Urinary bladder (tissue), 4 donors: Measurements from ENCODE around the gene CHST15. TPM values are rescaled to one million over a fixed set of nuclear protein-coding genes. Genes with fewer than 3 reads are reported as not detected.

Experiments
- DNase-seq: peaks from one replicate; pipeline ENCODE4 v3.0.0-alpha.2; 2015; ENCODE audit errors: extremely low spot score
- H3K27ac ChIP-seq: one replicate; pipeline ENCODE4 v1.5.1; 2013; ENCODE audit warnings: low read depth, mild to moderate bottlenecking, moderate library complexity
- H3K36me3 ChIP-seq: one replicate; pipeline ENCODE4 v1.6.1; 2013; ENCODE audit warnings: mild to moderate bottlenecking, moderate library complexity; ENCODE audit not compliant: insufficient read depth
- H3K4me1 ChIP-seq: one replicate; pipeline ENCODE4 v1.6.1; 2013; ENCODE audit warnings: mild to moderate bottlenecking, moderate library complexity; ENCODE audit not compliant: insufficient read depth
- H3K4me3 ChIP-seq: one replicate; pipeline ENCODE4 v1.5.1; 2013; ENCODE audit warnings: low read depth, low read length
- WGBS: extraction: QIAGEN DNeasy Blood & Tissue Kit; methylation state at CpG from one replicate; pipeline ENCODE4 v1.1.7; 2013; 5-methylcytosine and 5-hydroxymethylcytosine counted together
- polyA plus RNA-seq: library from polyadenylated mRNA; stranded (reverse); fragments of 200-250 nt; gene quantifications from one replicate; pipeline ENCODE4 v1.2.3, GENCODE V29; 2013
- total RNA-seq: library from RNA; depleted of rRNA; stranded (reverse); fragments of >200 nt; gene quantifications from one replicate; pipeline ENCODE4 v1.2.3, GENCODE V29; 2014
- donor health status: healthy with polysubstance abuse.
- donor health status: healthy.

The CHST15 gene
- total and polyA plus RNA-seq, 2 donors: 7.8 to 17.8 TPM

- Histone ChIP-seq H3K36me3 (no peaks in the 10 kb centered on the region), H3K27ac (no peak overlapping the region), H3K4me1 (no peaks in the 10 kb centered on the region), H3K4me3 (no peak overlapping the region)
- 83% methylated on average over 12 of the region's 12 CpGs for WGBS
- no peak for DNase-seq
These were observed 16.0 kb downstream of the CHST15 start for GRCh38 chr10:124077208-124077993.

DNA sequence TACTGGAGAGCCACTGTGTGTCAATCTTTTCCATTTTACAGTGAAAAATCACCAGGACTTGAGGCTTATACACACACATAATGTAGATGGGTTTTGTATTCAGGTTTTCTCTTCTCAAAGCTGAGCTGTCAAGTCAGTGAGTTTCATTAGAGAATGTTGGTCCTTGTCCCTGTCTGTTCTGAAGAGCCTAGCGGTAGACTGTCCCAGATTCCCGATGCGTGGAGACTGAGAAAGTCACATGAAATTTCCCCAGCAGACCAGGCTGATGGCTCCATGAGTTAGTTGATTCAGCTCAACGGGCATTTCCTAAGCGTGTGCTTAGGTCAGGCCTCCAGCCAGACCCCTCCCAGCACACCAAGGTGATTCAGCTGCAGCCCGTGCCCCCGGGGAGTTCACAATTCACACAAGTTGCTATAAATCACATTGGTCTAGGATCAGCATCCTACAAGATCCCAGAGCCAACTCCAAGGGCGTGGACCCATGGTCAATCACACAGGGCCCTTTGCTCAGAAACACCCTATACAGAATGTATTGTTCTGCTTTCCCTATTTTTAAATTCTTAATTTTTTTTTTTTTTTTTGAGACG lies 17.2 kb downstream of the CHST15 start:
- no peaks in the 10 kb centered on the region for H3K4me1 ChIP-seq

DNA sequence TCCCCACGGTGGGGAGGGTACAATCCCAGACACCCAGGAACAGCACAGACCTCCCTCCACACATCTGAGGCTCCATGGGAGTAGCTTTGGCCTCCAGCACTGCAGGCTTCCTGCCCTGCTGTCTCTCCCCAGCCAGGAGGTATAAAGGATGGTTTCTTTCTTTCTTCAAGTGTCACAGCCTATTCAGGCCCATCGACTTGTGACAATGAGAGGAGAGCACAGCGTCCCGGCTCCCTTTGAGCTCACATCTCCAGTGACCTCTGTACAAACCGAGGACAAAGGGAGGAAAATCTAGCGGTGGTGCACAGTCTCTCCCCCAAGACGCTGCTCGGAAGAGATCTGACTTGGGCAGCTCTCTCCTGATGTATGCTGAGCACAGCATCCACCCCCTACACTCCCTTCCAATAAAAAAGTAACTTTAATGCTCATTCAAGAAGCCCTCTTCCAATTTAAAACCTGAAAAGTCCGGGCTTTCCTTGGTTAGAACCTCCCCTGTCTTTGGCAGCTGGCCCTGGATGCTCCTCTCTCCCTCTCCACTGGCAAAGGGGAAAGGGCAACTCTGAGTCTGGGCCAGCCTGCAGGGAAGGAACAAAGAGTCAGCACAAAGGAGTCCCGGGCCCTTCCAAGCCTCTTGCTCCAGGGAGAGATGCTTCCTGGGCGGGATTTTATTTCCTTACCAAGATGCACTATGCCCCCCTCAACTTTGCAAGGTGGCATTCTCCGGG lies 18.0 kb downstream of the CHST15 start:
- DNase-seq: no peak
- Histone ChIP-seq H3K36me3 (no peaks in the 10 kb centered on the region), H3K4me1 (no peaks in the 10 kb centered on the region), H3K27ac (no peak overlapping the region), H3K4me3 (no peak overlapping the region)
- 48% methylated on average over 12 of the region's 12 CpGs for WGBS

More for the DNA sequence above, 17.2 kb downstream of the CHST15 start:
- no peak overlapping the region for H3K4me3 ChIP-seq
- no peak overlapping the region for H3K27ac ChIP-seq
- no peaks in the 10 kb centered on the region for H3K36me3 ChIP-seq
- 90% methylated on average over 9 of the region's 9 CpGs for WGBS
- DNase-seq: no peak

DNA sequence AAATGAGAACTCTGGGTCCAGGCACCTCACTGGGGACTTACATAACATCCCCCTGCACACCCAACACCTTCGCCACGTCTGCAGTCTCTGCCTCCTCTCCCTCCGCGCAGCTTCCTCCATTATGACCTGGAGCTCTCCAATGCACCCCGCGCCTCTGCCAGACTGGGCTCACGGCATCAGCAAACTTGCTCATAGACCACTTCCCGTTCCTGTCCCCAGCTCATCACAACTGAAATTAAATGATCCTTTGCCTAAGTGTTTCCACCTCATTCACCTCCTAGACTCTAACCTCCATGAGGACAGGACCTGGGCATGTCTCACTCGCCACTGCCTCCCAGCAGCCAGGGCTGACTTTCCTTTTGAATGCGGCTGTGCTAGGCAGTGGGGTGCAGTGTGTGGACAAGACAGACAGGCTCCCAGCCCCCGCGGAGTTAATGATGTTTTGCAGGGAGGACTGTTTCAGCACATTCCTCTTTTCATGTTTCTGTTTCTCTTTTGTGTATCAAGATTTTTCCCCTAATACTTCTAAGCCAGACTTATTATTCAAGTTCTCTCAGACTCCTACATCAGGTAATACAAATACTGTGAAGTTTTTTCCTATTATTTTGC lies 18.8 kb downstream of the CHST15 start:
- no peak overlapping the region for H3K27ac ChIP-seq
- DNase-seq: no peak
- WGBS: 87% methylated on average over 12 of the region's 12 CpGs

GRCh38 chr10:124073978-124074377 lies 19.4 kb downstream of the CHST15 start:
- H3K4me1 ChIP-seq: no peaks in the 10 kb centered on the region
- no peak overlapping the region for H3K27ac ChIP-seq
- no peaks in the 10 kb centered on the region for H3K36me3 ChIP-seq
- H3K4me3 ChIP-seq: no peak overlapping the region
- WGBS: 96% methylated on average over 5 of the region's 5 CpGs
- DNase-seq: no peak

More for the DNA sequence above, 18.8 kb downstream of the CHST15 start:
- Histone ChIP-seq H3K4me3 (no peak overlapping the region), H3K4me1 (no peaks in the 10 kb centered on the region), H3K36me3 (no peaks in the 10 kb centered on the region)

- 84% methylated on average over 3 of the region's 3 CpGs for WGBS
- H3K4me1 ChIP-seq: no peaks in the 10 kb centered on the region
- H3K36me3 ChIP-seq: no peaks in the 10 kb centered on the region
- H3K4me3 ChIP-seq: no peak overlapping the region
- H3K27ac ChIP-seq: no peak overlapping the region
- no peak for DNase-seq
These were observed 20.9 kb downstream of the CHST15 start for GRCh38 chr10:124072541-124072940.

GRCh38 chr10:124072106-124072505 lies 21.3 kb downstream of the CHST15 start:
- Histone ChIP-seq H3K27ac (no peak overlapping the region), H3K4me3 (no peak overlapping the region), H3K4me1 (no peaks in the 10 kb centered on the region), H3K36me3 (no peaks in the 10 kb centered on the region)
- 81% methylated on average over 4 of the region's 4 CpGs for WGBS
- DNase-seq: no peak

- H3K27ac ChIP-seq: no peak overlapping the region
- DNase-seq: no peak
These were observed 22.3 kb downstream of the CHST15 start for GRCh38 chr10:124071141-124071540.

GRCh38 chr10:124070666-124071065 lies 22.7 kb downstream of the CHST15 start:
- Histone ChIP-seq H3K36me3 (no peaks in the 10 kb centered on the region), H3K4me3 (no peak overlapping the region), H3K27ac (no peak overlapping the region), H3K4me1 (no peaks in the 10 kb centered on the region)
- no peak for DNase-seq
- 92% methylated on average over 10 of the region's 10 CpGs for WGBS

More at GRCh38 chr10:124071141-124071540, 22.3 kb downstream of the CHST15 start:
- no peaks in the 10 kb centered on the region for H3K36me3 ChIP-seq
- no peak overlapping the region for H3K4me3 ChIP-seq
- 93% methylated on average over 5 of the region's 5 CpGs for WGBS
- H3K4me1 ChIP-seq: no peaks in the 10 kb centered on the region

DNA sequence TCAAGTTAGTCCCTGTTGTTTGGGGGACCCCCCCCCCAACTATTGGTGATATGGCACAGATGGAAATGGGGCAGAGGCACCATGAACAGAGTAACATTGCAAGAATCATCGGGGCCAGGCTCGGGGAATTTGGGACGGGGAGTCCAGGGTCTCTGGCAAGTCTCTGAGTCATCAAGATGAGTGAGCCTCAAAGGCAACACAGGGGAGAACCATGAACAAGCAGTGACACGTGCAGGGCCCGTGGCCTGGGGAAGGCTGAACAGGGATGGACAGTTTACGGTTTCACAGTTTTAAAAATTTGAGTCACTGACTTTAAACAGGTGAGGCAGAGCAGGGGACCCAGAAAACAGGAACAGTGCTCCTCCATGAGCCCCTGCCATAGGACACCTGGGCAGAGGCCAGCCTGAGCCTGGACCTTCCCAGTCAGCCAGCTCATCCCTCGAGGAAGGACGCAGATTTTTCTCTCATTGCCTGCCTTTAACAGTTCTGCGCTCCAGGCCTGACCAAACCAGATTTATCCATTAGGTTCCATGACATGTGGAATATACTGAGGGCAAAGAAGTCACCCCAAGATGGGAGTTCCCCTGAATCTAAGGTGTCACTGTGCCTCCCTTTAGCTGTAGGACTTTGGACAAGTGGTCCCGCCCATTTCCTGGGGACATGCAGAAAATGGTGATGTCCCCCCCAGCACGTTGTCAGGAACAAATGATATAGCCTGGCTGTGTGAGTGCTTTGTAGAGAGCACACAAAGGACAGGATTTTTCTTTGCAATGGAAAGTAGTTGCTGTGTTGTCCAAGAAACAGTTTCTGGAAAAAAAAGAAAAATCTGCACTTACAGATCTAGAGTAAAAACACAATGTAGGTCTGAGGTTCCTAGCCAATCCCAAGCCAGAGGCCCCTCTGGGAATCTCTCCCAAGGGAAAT lies 23.8 kb downstream of the CHST15 start:
- DNase-seq: no peak
- Histone ChIP-seq H3K36me3 (no peaks in the 10 kb centered on the region), H3K4me1 (no peaks in the 10 kb centered on the region), H3K4me3 (no peak overlapping the region), H3K27ac (no peak overlapping the region)
- 87% methylated on average over 11 of the region's 11 CpGs for WGBS

- no peak overlapping the region for H3K27ac ChIP-seq
- H3K4me3 ChIP-seq: no peak overlapping the region
- 76% methylated on average over 3 of the region's 3 CpGs for WGBS
- no peaks in the 10 kb centered on the region for H3K36me3 ChIP-seq
- no peak for DNase-seq
- H3K4me1 ChIP-seq: no peaks in the 10 kb centered on the region
These were observed 24.5 kb downstream of the CHST15 start for GRCh38 chr10:124068929-124069328.

DNA sequence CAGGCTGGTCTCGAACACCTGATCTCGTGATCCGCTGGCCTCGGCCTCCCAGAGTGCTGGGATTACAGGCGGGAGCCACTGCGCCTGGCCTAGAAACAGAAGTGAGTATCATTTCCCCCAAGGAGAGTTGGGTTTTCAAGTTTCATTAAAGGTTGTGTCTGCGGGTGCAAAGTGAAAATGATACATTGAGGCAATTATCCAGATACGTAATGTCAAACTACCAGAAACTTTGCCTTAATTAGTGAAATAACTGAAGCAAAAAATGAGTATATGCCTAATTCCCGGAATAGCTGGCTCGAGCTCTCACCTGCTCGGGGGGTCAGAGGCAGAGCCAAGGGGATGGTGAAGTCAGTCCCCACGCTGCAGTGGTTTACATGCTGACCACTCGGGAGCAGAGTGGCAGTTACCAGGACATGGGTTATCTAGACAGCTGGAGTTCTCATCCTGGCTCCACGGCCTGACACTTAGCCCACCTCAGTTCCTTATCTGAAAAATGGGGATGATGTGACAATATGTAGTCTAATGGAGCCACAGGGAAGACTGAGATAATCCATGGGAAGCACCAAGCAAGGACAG lies 25.5 kb downstream of the CHST15 start:
- no peaks in the 10 kb centered on the region for H3K36me3 ChIP-seq
- 96% methylated on average over 14 of the region's 14 CpGs for WGBS
- H3K27ac ChIP-seq: no peak overlapping the region
- DNase-seq: no peak
- H3K4me3 ChIP-seq: no peak overlapping the region
- no peaks in the 10 kb centered on the region for H3K4me1 ChIP-seq
